IPS DF 4.7 (cell line): Measurements from ENCODE around the gene BCL11A.
"Not testable (repeated sequence)": the region's sequence is repeated elsewhere in the genome, so short reads cannot be mapped to it uniquely, and the experiment has no call there.

Experiments used
- DNase-seq: peaks from one replicate; pipeline ENCODE4 v3.0.0-alpha.2; 2013; ENCODE audit warnings: low spot score; ENCODE audit errors: extremely low read depth

Gene BCL11A

GRCh38 chr2:60438653-60439052 is 114.8 kb downstream of the BCL11A start:
- no peak for DNase-seq

GRCh38 chr2:60438131-60438530 is 115.3 kb downstream of the BCL11A start:
- no peak for DNase-seq

- DNase-seq: no peak
Observed at GRCh38 chr2:60437080-60437696, 116.3 kb downstream of the BCL11A start.

- no peak for DNase-seq
Observed at GRCh38 chr2:60433018-60433596, 120.3 kb downstream of the BCL11A start.

GRCh38 chr2:60432035-60432601 is 121.3 kb downstream of the BCL11A start:
- DNase-seq: no peak

- no peak for DNase-seq
Observed at GRCh38 chr2:60429681-60430080, 123.8 kb downstream of the BCL11A start.

GRCh38 chr2:60426880-60427279 is 126.6 kb downstream of the BCL11A start:
- no peak for DNase-seq

- no peak for DNase-seq
Observed at GRCh38 chr2:60426341-60426740, 127.1 kb downstream of the BCL11A start.

GRCh38 chr2:60424233-60424632 is 129.2 kb downstream of the BCL11A start:
- no peak for DNase-seq

- DNase-seq: no peak
Observed at GRCh38 chr2:60423505-60423904, 129.9 kb downstream of the BCL11A start.

- DNase-seq: no peak
Observed at GRCh38 chr2:60422826-60423483, 130.5 kb downstream of the BCL11A start.

- not testable (repeated sequence) for DNase-seq
Observed at GRCh38 chr2:60417210-60417609, 136.2 kb downstream of the BCL11A start.

- DNase-seq: no peak
Observed at GRCh38 chr2:60416221-60417008, 137.0 kb downstream of the BCL11A start.

GRCh38 chr2:60415814-60416213 is 137.6 kb downstream of the BCL11A start:
- no peak for DNase-seq

GRCh38 chr2:60414495-60415138 is 138.8 kb downstream of the BCL11A start:
- DNase-seq: no peak

GRCh38 chr2:60413814-60414168 is 139.7 kb downstream of the BCL11A start:
- no peak for DNase-seq

- DNase-seq: no peak
Observed at GRCh38 chr2:60413069-60413813, 140.2 kb downstream of the BCL11A start.

GRCh38 chr2:60412620-60413019 is 140.8 kb downstream of the BCL11A start:
- DNase-seq: no peak

GRCh38 chr2:60412027-60412426 is 141.4 kb downstream of the BCL11A start:
- no peak for DNase-seq

- DNase-seq: no peak
Observed at GRCh38 chr2:60411295-60411694, 142.2 kb downstream of the BCL11A start.
